ENCODE results near the gene CLP1.

- TF ChIP-seq EZH2 (IDR thresholded peaks at IDR 0.05; ENCODE audit: low read length): no peak
- TF ChIP-seq, protein P1, sequence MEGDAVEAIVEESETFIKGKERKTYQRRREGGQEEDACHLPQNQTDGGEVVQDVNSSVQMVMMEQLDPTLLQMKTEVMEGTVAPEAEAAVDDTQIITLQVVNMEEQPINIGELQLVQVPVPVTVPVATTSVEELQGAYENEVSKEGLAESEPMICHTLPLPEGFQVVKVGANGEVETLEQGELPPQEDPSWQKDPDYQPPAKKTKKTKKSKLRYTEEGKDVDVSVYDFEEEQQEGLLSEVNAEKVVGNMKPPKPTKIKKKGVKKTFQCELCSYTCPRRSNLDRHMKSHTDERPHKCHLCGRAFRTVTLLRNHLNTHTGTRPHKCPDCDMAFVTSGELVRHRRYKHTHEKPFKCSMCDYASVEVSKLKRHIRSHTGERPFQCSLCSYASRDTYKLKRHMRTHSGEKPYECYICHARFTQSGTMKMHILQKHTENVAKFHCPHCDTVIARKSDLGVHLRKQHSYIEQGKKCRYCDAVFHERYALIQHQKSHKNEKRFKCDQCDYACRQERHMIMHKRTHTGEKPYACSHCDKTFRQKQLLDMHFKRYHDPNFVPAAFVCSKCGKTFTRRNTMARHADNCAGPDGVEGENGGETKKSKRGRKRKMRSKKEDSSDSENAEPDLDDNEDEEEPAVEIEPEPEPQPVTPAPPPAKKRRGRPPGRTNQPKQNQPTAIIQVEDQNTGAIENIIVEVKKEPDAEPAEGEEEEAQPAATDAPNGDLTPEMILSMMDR (optimal IDR thresholded peaks at IDR 0.05 in 1 of 3, IDR thresholded peaks at IDR 0.05 in 1 of 3, conservative IDR thresholded peaks at IDR 0.05 in 1 of 3; ENCODE audit: extremely low read depth in 1 of 3, insufficient read depth in 2 of 3, low read length in 3 of 3): no peak
These were observed 30.7 kb upstream of the CLP1 start for GRCh38 chr11:57626895-57627294.
